HepG2 (cell line): ENCODE measurements around the gene CDK5RAP2. TPM values are rescaled to one million over a fixed set of nuclear protein-coding genes. Genes with fewer than 3 reads are reported as not detected.

Experiments used
- ATAC-seq: fragments of 200-7000 bp; cut with Tn5 transposase; 3 replicates; pipeline ENCODE4 v1.9.1; 2020; ENCODE audit warnings: mild to moderate bottlenecking, moderate library complexity
- BruUV-seq: library from RNA; stranded (reverse); fragments of 400-500 nt; replicated peaks from 2 replicates; lab custom pipeline; 2021; lab: Mats Ljungman, UMichigan
- CTCF ChIA-PET: fragments of 300-600 bp; formaldehyde crosslinking; extraction: SDS; loops from one replicate; lab custom pipeline; 2021; ENCODE audit warnings: low total read pairs, inconsistent platforms, low intra/inter-chr PET ratio; lab: Yijun Ruan, JAX
- POLR2A ChIA-PET: fragments of 350-600 bp; sonication (Branson Sonifier 250); formaldehyde crosslinking; loops from one replicate; lab custom pipeline; 2020; ENCODE audit warnings: antibody characterized with exemption, inconsistent platforms; lab: Yijun Ruan, JAX
- DNase-seq: peaks from one replicate; pipeline ENCODE4 v3.0.0-alpha.2; 2015; ENCODE audit warnings: low spot score
- FAIRE-seq: peaks from 3 replicates; lab custom pipeline; 2011; peaks lifted over from hg19 to GRCh38; lab: Jason Lieb, UNC
- H2AFZ ChIP-seq: one replicate; pipeline ENCODE4 v1.6.1; 2011; ENCODE audit warnings: low read length, inconsistent platforms
- H3K27ac ChIP-seq: fragments of 300-600 bp; 3 replicates; pipeline ENCODE4 v1.8.0; 2011; ENCODE audit warnings: mixed run types, mild to moderate bottlenecking, mixed read lengths, low read length, inconsistent platforms; ENCODE audit not compliant: insufficient read depth; ENCODE audit errors: extremely low read length
- H3K27me3 ChIP-seq, 2 experiments: fragments of 200-600 bp in 1 of 2; 2 replicates in 1 of 2; 3 replicates in 1 of 2; pipeline versions ENCODE4 v1.6.0 to v1.8.0; 2011; ENCODE audit warnings: low read length in 2 of 2, mild to moderate bottlenecking in 2 of 2, moderate library complexity in 2 of 2, inconsistent platforms in 1 of 2; ENCODE audit not compliant: insufficient read depth in 2 of 2, control insufficient read depth in 1 of 2
- H3K36me3 ChIP-seq, 2 experiments: fragments of 200-600 bp in 1 of 2; replicated peaks in 1 of 2; 2 replicates in 1 of 2; 3 replicates in 1 of 2; pipeline versions ENCODE4 v1.5.1 to v1.8.0; 2011; ENCODE audit warnings: low read length in 2 of 2, inconsistent platforms in 1 of 2; ENCODE audit not compliant: insufficient read depth in 2 of 2, control insufficient read depth in 1 of 2
- H3K4me1 ChIP-seq: 2 replicates; pipeline ENCODE4 v1.5.1; 2012; ENCODE audit warnings: low read length, inconsistent platforms; ENCODE audit not compliant: insufficient read depth
- H3K4me2 ChIP-seq: 2 replicates; pipeline ENCODE4 v1.6.0; 2011; ENCODE audit warnings: low read depth, low read length, inconsistent platforms
- H3K4me3 ChIP-seq, 3 experiments: fragments of 200-600 bp in 1 of 3; sonication (generic), shearing (Covaris generic) in 1 of 3; replicated peaks in 1 of 3; 2 replicates each; pipeline ENCODE4 v1.5.1; 2011 to 2016; ENCODE audit warnings: low read length in 3 of 3, inconsistent platforms in 2 of 3, low read depth in 2 of 3, mild to moderate bottlenecking in 2 of 3, control low read depth in 1 of 3, mixed read lengths in 1 of 3; ENCODE audit not compliant: insufficient read depth in 1 of 3
- H3K79me2 ChIP-seq: one replicate; pipeline ENCODE4 v1.6.1; 2011; ENCODE audit warnings: low read length, inconsistent platforms; ENCODE audit not compliant: insufficient read depth
- H3K9ac ChIP-seq: 2 replicates; pipeline ENCODE4 v1.6.0; 2011; ENCODE audit warnings: mild to moderate bottlenecking, low read depth, low read length, inconsistent platforms; ENCODE audit not compliant: insufficient read depth
- H3K9me3 ChIP-seq: 2 replicates; pipeline ENCODE4 v1.5.1; 2012; ENCODE audit warnings: mild to moderate bottlenecking, low read length
- H4K20me1 ChIP-seq: 2 replicates; pipeline ENCODE4 v1.6.0; 2011; ENCODE audit warnings: inconsistent platforms, mild to moderate bottlenecking, low read length, moderate library complexity; ENCODE audit not compliant: insufficient read depth
- ATM ChIP-seq: fragments of 450-650 bp; IDR thresholded peaks from 2 replicates; pipeline ENCODE4 v1.7.1; 2017; ENCODE audit warnings: mild to moderate bottlenecking, borderline replicate concordance
- DPF2 ChIP-seq: sonication (generic); formaldehyde crosslinking; IDR thresholded peaks from 2 replicates; pipeline ENCODE4 v1.4.0; 2020; ENCODE audit warnings: mild to moderate bottlenecking, low read depth, missing genetic modification reagents, borderline replicate concordance
- DR1 ChIP-seq: sonication (generic); formaldehyde crosslinking; IDR thresholded peaks from 2 replicates; pipeline ENCODE4 v1.8.0; 2021; ENCODE audit warnings: mild to moderate bottlenecking, missing genetic modification reagents, inconsistent platforms
- GPBP1L1 ChIP-seq: sonication (generic); formaldehyde crosslinking; IDR thresholded peaks from 2 replicates; pipeline ENCODE4 v1.5.0; 2020; ENCODE audit warnings: mild to moderate bottlenecking, missing genetic modification reagents
- JUND ChIP-seq: sonication (generic); formaldehyde crosslinking; IDR thresholded peaks from 2 replicates; pipeline ENCODE4 v1.8.0; 2022; ENCODE audit warnings: mild to moderate bottlenecking, missing genetic modification reagents
- SOX5 ChIP-seq: IDR thresholded peaks from 2 replicates; pipeline ENCODE4 v1.6.1; 2016; ENCODE audit warnings: borderline replicate concordance
- ZBTB21 ChIP-seq: sonication (generic); formaldehyde crosslinking; IDR thresholded peaks from 2 replicates; pipeline ENCODE4 v1.4.0; 2020; ENCODE audit warnings: missing genetic modification reagents
- ZZZ3 ChIP-seq: sonication (generic); formaldehyde crosslinking; IDR thresholded peaks from 2 replicates; pipeline ENCODE4 v1.4.0; 2020; ENCODE audit warnings: missing genetic modification reagents, mild to moderate bottlenecking, borderline replicate concordance
- WGBS: methylation state at CpG from one replicate; pipeline ENCODE4 v1.1.6; 2017; ENCODE audit warnings: low lambda C conversion rate; 5-methylcytosine and 5-hydroxymethylcytosine counted together
- in situ Hi-C: cut with HindIII; loops from 2 replicates; pipeline ENCODE4 v1.10.0; 2017; ENCODE audit warnings: low pct_unique_long_range_greater_than_20kb; ENCODE audit not compliant: extremely low pct_ligation_motif_present
- intact Hi-C: fragments of 100-400 bp; cut with micrococcal nuclease; formaldehyde crosslinking; loops from one replicate; pipeline ENCODE4 v1.10.0; 2022; ENCODE audit not compliant: unreplicated experiment
- polyA plus RNA-seq, 8 experiments: library from polyadenylated mRNA; depleted of rRNA in 3 of 8; stranded (reverse) in 7 of 8; unstranded in 1 of 8; fragments of >200 nt; fragmentation: Illumina TruSeq in 4 of 8; extraction: Trizol in 4 of 8; gene quantifications; 2 replicates each; pipeline versions ENCODE4 v1.2.1 to v1.2.3, GENCODE V29; 2011 to 2016; ENCODE audit warnings: low read depth in 4 of 8, missing spikeins in 1 of 8, mixed read lengths in 1 of 8; ENCODE audit not compliant: insufficient read depth in 1 of 8
- total RNA-seq, 5 experiments: library from RNA; depleted of rRNA; stranded (reverse); fragments of >200 nt; fragmentation: Illumina TruSeq; extraction: Trizol; gene quantifications; 2 replicates each; pipeline ENCODE4 v1.2.3, GENCODE V29; 2016; ENCODE audit warnings: low read depth in 1 of 5
- TF ChIP-seq, protein P1 (sequence below): sonication (generic); formaldehyde crosslinking; conservative IDR thresholded peaks from 2 replicates; pipeline ENCODE4 v1.5.0; 2020; ENCODE audit warnings: missing genetic modification reagents

Gene CDK5RAP2
- total and polyA plus RNA-seq, 2 of the 13 experiments (the other 11 are each of a cell fraction or from before 2014, with no cell fraction given): 31.8 to 42.2 TPM

DNA sequence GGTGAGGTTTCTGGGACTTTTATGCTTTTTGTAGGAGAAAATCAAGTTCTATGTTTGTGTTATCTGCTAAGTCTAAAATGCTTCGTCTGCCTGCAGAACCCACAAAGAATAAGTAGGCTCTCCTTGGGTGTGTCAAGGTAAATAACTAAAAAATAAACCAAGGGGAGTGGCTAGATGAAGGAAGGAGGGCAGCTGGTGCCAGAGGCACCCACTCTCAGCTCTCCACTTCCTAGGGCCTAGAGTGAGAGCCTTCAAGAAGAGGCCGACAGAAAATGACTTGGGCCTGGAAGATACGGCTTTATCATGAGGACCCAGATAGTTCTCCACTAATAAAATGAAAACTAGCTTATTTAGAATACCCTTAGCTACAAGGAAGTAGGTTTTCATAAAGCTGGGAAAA lies 147.4 kb downstream of the CDK5RAP2 start:
- CTCF ChIA-PET: no interaction called here
- no peaks in the 10 kb centered on the region for H3K9me3 ChIP-seq
- no peaks in the 10 kb centered on the region for H3K4me1 ChIP-seq
- ATAC-seq (no peak), FAIRE-seq (no peak), DNase-seq (no peak)
- intact Hi-C loops (no loop called here), in situ Hi-C loops (no loop called here)
- no peak overlapping the region for H3K4me3 ChIP-seq
- H3K36me3 ChIP-seq: peaks cover 17 to 54% of the 10 kb centered on the region in 2 experiments; a peak in 4 of 5 replicates
- no peak overlapping the region for H3K27ac ChIP-seq
- H4K20me1 ChIP-seq: no peaks in the 10 kb centered on the region
- no peak overlapping the region for H3K4me2 ChIP-seq
- no TSS peak for BruUV-seq
- H2AFZ ChIP-seq: no peak overlapping the region
- no peaks in the 10 kb centered on the region for H3K79me2 ChIP-seq
- POLR2A ChIA-PET: no interaction called here
- TF ChIP-seq ZZZ3 (CRISPR knock-in tag) (no peak), DR1 (no peak), SOX5 (CRISPR knock-in tag) (no peak), ATM (no peak), JUND (CRISPR knock-in tag) (no peak), ZBTB21 (no peak), DPF2 (no peak), GPBP1L1 (CRISPR knock-in tag) (no peak)
- TF ChIP-seq, protein P1, sequence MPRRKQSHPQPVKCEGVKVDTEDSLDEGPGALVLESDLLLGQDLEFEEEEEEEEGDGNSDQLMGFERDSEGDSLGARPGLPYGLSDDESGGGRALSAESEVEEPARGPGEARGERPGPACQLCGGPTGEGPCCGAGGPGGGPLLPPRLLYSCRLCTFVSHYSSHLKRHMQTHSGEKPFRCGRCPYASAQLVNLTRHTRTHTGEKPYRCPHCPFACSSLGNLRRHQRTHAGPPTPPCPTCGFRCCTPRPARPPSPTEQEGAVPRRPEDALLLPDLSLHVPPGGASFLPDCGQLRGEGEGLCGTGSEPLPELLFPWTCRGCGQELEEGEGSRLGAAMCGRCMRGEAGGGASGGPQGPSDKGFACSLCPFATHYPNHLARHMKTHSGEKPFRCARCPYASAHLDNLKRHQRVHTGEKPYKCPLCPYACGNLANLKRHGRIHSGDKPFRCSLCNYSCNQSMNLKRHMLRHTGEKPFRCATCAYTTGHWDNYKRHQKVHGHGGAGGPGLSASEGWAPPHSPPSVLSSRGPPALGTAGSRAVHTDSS (CRISPR knock-in tag): no peak
- TF ChIP-seq, all 625 proteins: peak for 0
- 97% methylated on average over 3 of the region's 3 CpGs for WGBS
- Histone ChIP-seq H3K9ac (no peak overlapping the region), H3K27me3 (no peaks in the 10 kb centered on the region)
